GM18526 (cell line): Measurements from ENCODE around the gene RALGAPA2.

Source experiments
- POLR2A ChIP-seq: IDR thresholded peaks from 3 replicates; pipeline ENCODE4 v1.6.1; 2011; ENCODE audit not compliant: insufficient read length; ENCODE audit errors: extremely low read depth

RALGAPA2 gene

GRCh38 chr20:20702330-20703245 is 9.9 kb downstream of the RALGAPA2 start:
- TF ChIP-seq POLR2A, result no peak

GRCh38 chr20:20699917-20700316 is 12.5 kb downstream of the RALGAPA2 start:
- TF ChIP-seq POLR2A, result no peak

- TF ChIP-seq POLR2A, result no peak
Observed at GRCh38 chr20:20699144-20699543, 13.3 kb downstream of the RALGAPA2 start.

- TF ChIP-seq POLR2A, result no peak
Observed at GRCh38 chr20:20697325-20697845, 15.1 kb downstream of the RALGAPA2 start.

- no peak for TF ChIP-seq POLR2A
Observed at GRCh38 chr20:20695250-20695816, 17.1 kb downstream of the RALGAPA2 start.

GRCh38 chr20:20694591-20694990 is 17.9 kb downstream of the RALGAPA2 start:
- TF ChIP-seq POLR2A, result no peak

GRCh38 chr20:20692587-20692986 is 19.9 kb downstream of the RALGAPA2 start:
- no peak for TF ChIP-seq POLR2A

GRCh38 chr20:20691477-20692235 is 20.8 kb downstream of the RALGAPA2 start:
- no peak for TF ChIP-seq POLR2A

GRCh38 chr20:20690676-20691476 is 21.6 kb downstream of the RALGAPA2 start:
- TF ChIP-seq POLR2A, result no peak

GRCh38 chr20:20687319-20687718 is 25.1 kb downstream of the RALGAPA2 start:
- TF ChIP-seq POLR2A, result no peak

- TF ChIP-seq POLR2A, result no peak
Observed at GRCh38 chr20:20685635-20686034, 26.8 kb downstream of the RALGAPA2 start.

- no peak for TF ChIP-seq POLR2A
Observed at GRCh38 chr20:20683481-20684321, 28.7 kb downstream of the RALGAPA2 start.

- no peak for TF ChIP-seq POLR2A
Observed at GRCh38 chr20:20683020-20683419, 29.4 kb downstream of the RALGAPA2 start.

GRCh38 chr20:20680991-20681508 is 31.4 kb downstream of the RALGAPA2 start:
- TF ChIP-seq POLR2A, result no peak

GRCh38 chr20:20679316-20679715 is 33.1 kb downstream of the RALGAPA2 start:
- no peak for TF ChIP-seq POLR2A
